GM18868 (cell line): Measurements from ENCODE around the gene PRR5L.

Experiments used
- ATAC-seq: cut with Tn5 transposase; IDR thresholded peaks from one replicate; pipeline ENCODE4 v1.9.1; 2021; ENCODE audit warnings: mild to moderate bottlenecking, moderate library complexity; ENCODE audit not compliant: unreplicated experiment

PRR5L gene

GRCh38 chr11:36295926-36296325, at the start of gene PRR5L:
TSS of gene PRR5L (plus strand) at chr11:36296288. CDS start at chr11:36401122, 104,834 bp downstream.
- no peak for ATAC-seq

DNA sequence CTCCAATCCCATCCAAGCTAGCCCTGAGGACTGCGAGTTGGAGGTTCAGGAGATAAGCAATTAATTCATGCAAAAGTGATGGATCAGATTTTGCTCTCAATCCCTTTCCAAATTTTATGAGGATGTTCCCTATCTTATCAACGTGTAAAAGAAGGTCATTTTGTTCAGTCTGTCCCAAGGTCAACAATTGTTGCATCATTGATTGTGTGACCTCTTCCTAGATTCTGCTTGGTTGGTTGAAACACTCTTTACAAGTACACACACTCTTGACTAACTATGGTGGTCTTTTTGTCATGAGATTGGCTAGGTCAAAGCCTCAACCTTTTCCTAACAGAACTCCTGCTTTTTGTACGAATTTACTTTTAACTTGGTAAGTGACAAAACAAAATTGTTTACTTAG, 48.6 kb upstream of the PRR5L start:
- no peak for ATAC-seq

DNA sequence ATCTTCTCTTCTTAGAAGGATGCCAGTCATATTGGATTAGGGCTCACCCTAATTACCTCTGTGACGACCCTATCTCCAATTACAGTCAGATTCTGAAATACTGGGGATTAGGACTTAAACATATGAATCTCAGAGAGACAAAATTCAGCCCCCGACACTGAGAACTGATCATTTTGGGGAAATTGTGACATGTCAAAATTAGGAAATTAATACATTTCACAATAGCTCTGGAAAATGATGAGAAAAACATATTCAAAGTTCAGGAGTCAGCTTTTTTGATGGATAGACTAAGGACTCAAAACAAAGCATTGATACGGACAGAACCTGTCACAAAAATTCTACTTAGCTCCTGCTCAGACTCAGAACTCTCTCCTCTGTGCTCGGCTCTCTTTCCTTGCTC, 47.7 kb upstream of the PRR5L start:
- ATAC-seq, result no peak

- ATAC-seq, result no peak
Measured at GRCh38 chr11:36249246-36249645, 46.8 kb upstream of the PRR5L start.

DNA sequence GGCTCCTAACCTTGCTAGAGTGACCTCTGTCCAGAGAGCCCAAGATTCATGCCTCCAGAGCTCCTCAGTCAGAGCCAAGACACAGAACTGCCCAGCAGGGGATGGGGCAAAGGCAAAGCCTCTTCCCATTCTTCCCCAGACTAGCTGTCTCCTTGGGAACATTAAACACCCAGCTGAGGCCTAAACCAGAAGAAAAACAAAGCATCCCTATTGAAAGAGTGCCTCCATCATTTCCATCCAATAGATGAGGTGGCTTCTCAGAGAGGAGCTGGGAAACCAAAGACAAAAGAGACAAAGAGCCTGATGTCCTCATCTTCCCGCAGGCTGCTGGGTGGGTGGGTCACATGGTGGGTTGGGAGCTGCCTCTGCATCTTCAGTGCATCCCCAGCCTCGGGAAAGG, 44.3 kb upstream of the PRR5L start:
- ATAC-seq, result no peak

GRCh38 chr11:36253238-36253637, 42.9 kb upstream of the PRR5L start:
- ATAC-seq, result no peak

DNA sequence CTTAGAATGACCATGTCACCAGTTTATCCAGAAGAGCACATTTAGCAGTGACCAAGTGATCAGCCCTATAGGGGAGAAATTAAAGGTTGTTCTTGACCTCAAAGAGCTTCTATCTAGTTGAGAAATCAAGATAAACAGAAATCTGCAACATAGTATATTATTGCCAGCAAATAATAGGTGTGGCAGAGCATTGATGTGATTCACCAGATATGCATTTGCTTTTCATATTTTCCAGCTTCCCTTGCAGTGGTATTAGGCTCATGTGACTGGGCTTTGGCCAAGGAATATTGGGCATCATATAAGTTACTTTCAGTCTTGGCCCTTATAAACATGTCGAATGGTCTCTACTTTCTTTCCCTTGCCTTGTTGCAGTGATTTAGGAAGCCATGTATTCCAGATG, 41.4 kb upstream of the PRR5L start:
- no peak for ATAC-seq

GRCh38 chr11:36257351-36257750, 38.7 kb upstream of the PRR5L start:
- ATAC-seq, result no peak

GRCh38 chr11:36258730-36259360, 37.2 kb upstream of the PRR5L start:
- no peak for ATAC-seq

DNA sequence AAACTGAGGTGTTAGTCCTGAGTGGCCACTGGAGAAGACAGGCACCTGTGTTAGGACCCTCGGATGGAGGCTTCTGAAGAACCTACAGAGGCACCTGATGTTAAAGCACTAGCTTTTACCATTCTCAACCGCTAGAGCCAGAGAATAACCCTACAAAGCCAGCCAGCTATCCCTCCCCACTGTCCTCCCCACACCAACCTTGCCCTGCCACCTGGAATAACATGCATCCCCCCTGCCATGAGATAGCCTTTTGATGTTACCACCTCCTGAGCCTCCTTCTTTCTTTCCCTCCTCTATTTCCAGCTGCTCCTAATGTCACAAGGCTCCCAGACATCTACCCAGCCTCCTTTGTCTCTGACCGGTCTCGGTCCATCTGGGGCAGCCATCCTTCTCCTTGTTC, 35.0 kb upstream of the PRR5L start:
- no peak for ATAC-seq

GRCh38 chr11:36264011-36264972, 31.8 kb upstream of the PRR5L start:
- ATAC-seq, result no peak

GRCh38 chr11:36264973-36265344, 31.1 kb upstream of the PRR5L start:
- ATAC-seq, result no peak

DNA sequence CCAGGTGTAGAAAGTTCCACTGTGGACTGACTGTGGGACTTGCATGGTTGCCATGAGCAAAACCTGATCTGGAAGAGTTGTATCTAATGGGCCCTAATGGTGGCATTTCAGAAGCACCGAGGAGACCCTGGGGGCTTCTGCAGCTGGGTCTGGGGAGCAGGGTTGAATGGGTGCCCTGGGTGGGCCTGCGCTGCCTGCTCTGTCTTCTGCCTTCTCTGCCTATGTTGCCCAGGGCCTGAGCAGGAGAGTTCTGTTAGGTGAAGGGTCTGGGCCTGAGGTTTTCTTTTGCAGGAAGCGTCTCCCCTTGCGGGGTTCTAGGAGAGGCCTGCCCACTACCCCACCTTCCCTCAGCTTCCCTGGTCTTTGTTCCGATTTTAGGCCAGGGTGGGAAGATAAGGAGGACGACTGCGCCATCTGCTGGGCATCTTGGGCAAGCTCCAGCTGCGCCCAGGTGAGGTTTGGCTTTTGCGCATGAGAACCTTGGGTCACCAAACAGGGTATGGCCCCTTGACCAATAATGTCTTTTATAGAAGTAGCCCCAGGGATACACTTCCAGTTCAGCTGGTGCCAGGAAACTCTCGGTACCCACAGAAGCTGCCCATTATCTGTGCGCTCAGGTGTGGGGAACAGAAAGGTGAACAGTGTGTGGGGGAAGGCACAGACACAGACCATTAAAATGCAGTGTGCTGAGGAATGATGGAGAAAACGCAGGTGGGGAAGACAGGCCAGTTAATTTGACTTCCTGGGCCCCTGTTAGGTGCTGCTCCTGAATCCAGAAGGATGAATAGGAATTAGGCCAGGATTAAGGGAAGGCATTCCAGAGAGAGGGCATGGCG, 30.1 kb upstream of the PRR5L start:
- ATAC-seq, result peak; percentile 85

- ATAC-seq, result no peak
Measured at GRCh38 chr11:36266767-36267166, 29.3 kb upstream of the PRR5L start.

DNA sequence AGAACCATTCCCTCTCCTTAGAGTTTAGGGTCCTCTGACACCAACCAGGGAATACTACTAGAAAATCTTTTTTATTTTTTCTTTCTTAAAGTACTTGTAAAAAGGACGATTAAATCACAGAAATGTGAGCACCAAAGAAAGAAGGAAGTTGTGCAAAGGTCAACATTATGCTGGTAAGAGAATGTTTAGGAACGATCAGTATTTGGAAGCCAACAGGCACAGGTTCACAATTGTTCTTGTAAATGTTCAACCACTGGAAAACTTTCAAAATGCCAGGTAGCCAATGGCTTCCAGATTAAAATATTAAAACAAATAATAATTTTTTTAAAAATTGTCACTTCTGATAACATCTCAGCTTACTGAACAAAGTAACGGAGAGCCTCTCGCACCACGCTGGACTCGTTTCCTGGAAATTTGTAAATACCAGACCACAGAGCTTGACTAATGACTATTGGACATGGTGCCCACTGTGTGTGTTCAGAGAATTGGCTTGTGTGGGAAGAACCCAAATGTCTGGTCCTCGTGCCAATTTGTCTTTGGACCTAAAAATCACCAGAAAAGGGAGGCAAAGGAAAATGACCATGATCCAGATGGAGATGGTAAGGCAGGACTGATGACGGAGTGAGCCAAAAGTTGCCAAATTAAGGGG, 27.6 kb upstream of the PRR5L start:
- ATAC-seq, result no peak

DNA sequence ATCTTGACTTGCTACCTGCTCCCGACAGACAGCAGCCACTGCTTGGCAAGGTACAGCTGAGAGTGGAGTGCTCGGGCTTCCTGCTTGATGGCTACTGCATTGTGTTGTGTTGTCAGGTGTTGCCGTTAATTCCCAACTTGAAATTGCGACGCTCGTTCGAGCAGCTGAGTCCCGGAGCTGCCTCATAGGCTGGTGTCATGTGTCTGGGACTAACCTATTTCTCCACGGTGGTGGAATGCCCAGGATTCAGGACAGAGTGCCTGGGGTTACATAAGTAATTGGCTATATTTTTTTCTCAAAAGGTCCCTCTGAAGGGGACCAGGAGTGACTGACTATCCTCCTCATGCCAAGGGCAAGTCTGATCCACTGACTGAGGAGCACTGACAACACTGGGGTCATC, 25.4 kb upstream of the PRR5L start:
- ATAC-seq, result no peak

DNA sequence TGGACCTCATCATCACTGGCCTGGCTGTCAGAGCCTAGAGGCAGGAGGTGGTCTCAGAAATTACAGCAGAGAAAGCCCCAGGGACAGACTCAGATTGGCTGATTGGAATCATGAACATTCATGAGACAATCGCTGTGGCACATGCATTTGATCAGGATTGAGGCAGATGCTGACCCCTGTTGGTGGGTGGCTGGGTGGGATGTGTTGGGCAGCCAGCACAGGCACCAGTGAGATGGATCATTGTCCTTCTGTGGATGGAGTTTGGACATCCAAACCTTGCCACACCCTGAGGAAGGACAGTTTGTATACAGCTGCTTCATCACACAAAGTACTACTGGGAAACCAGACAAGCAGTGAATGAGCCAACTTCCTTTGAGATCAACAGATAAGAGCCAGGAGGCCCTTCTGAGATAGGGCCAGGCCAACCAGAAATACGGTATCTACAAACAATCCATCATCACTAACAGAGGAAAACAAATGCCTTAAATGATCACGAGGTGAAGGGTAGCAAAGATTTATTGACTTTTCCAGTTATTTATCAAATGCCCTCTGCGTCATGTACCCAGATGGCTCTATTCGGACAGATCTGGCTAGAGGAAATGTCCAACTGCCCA, 24.2 kb upstream of the PRR5L start:
- ATAC-seq, result no peak

GRCh38 chr11:36273110-36273509, 23.0 kb upstream of the PRR5L start:
- ATAC-seq, result no peak

DNA sequence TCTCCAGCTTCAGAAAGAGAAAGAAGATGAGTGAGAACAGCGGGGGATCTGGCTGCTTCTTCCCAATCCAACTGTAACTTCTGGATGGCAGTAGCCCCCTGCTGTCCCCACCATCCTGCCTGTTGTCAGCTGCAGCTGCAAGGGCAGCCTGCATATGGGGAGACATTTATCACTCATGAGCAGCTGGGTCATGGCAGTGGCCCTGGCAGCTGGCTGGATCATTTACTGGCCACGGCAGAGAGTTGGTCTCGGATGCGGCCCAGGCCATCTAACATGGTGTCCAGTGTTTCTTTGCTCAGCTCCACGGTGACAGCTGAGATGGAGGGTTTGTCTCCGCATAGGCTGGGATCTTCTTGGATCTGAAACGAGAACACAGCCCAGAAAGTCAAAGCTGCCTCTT, 21.7 kb upstream of the PRR5L start:
- ATAC-seq, result no peak

DNA sequence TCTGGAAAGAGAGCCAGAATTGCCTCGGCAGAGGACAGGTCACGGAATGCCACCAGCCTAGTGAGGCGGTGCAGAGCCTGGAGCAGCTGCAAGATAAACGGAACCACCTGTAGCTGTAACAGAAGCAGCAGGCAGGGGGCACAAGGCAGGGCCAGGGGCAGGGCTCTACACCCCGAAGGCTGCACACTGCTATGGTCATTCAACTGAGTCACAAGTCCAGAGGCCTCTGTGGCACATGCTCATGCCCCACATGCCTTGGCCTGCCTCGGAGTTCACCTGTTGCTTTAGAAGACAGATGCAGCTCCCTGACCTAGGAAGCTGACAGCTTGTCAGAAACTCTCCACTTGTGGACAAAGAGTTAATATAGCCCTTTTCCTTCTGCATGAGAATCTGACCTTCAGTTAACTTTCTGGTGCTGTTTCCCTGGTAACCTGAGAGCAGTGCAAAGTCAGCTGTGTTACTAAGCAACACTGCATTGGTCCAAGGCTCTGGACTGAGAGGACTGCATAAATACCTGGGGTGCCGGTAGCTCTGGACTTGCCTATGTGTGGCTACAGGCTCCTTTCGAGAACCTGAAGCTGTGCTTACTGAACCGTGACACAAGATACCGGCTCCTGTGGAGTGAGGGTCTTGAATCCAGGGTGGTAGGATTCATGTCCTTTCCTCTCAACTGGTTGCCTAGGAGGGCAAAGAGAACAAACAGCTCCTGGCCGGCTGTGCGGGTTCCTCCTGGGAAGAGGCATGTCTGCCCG, 17.4 kb upstream of the PRR5L start:
- no peak for ATAC-seq
